Measurements from ENCODE around the gene CLIP1. TPM values are rescaled to one million over a fixed set of nuclear protein-coding genes. Genes with fewer than 3 reads are reported as not detected.

Gene CLIP1
- total and polyA plus RNA-seq, 2 of the 8 experiments (the other 6 are each of a cell fraction or from before 2014, with no cell fraction given), result 19.0 to 27.6 TPM

DNA sequence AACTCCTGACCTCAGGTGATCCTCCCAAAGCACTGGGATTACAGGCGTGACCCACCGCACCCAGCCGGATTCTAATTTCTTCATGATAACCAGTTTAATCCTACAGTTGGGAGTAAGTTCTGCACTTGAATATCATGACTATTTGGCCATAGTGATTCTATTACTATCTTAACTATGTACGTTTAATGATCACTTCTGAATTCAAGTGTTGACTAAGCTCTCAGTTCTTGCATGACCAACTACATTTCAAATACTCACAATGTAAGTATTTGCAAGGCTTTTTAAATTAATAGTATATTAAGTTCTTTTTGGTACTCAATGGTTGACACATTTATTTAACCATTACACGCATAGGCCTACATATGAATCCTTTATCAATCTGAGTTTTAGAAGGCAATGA is 138.8 kb downstream of the CLIP1 start:
- no peak overlapping the region for H2AK5ac ChIP-seq (ENCODE audit: low read depth, low read length)
- H2BK20ac ChIP-seq (ENCODE audit: low read length), result no peak overlapping the region
- no peaks in the 10 kb centered on the region for H3K27me3 ChIP-seq (replicated peaks in 1 of 4; ENCODE audit: control insufficient read depth in 3 of 4, extremely low read depth in 1 of 4, insufficient read depth in 3 of 4, low read length in 3 of 4)
- no peaks in the 10 kb centered on the region for H4K20me1 ChIP-seq (replicated peaks in 1 of 2; ENCODE audit: control insufficient read depth in 1 of 2, insufficient read depth in 2 of 2, low read length in 2 of 2)
- H3K9ac ChIP-seq (replicated peaks in 1 of 4; ENCODE audit: extremely low read depth in 1 of 4, low read depth in 3 of 4, low read length in 3 of 4), result no peak overlapping the region
- no peak overlapping the region for H2BK15ac ChIP-seq (ENCODE audit: low read length)
- H3K23ac ChIP-seq (ENCODE audit: insufficient read length), result no peak overlapping the region
- no peak overlapping the region for H4K8ac ChIP-seq (ENCODE audit: extremely low read depth, insufficient read depth, low read length)
- no peak overlapping the region for H3K18ac ChIP-seq (ENCODE audit: extremely low read depth, low read length)
- no peak overlapping the region for H2BK5ac ChIP-seq (ENCODE audit: low read depth, low read length)
- no peak overlapping the region for H4K5ac ChIP-seq (ENCODE audit: insufficient read length, low read depth, low read length)
- no peaks in the 10 kb centered on the region for H3K4me1 ChIP-seq (replicated peaks in 1 of 4; ENCODE audit: control insufficient read depth in 3 of 4, insufficient read depth in 4 of 4, low read length in 3 of 4)
- H3K79me2 ChIP-seq (ENCODE audit: control insufficient read depth in 1 of 2, insufficient read depth in 2 of 2, low read length in 2 of 2), result no peaks in the 10 kb centered on the region
- FAIRE-seq (no peak), DNase-seq (ENCODE audit: low read depth in 1 of 2, low spot score in 2 of 2) (no peak)
- H3K9me3 ChIP-seq (ENCODE audit: insufficient read depth in 2 of 2, low read depth in 1 of 2, low read length in 1 of 2), result no peaks in the 10 kb centered on the region
- CTCF ChIA-PET (ENCODE audit: partially characterized antibody), result no interaction called here
- H3K79me1 ChIP-seq (ENCODE audit: low read depth, low read length), result no peaks in the 10 kb centered on the region
- POLR2A ChIA-PET (ENCODE audit: partially characterized antibody), result no interaction called here
- H4K91ac ChIP-seq (replicated peaks; ENCODE audit: insufficient read length, low read length), result no peak overlapping the region
- H3K23me2 ChIP-seq (ENCODE audit: low read depth, low read length), result no peaks in the 10 kb centered on the region
- WGBS, 2 experiments (ENCODE audit: extremely low coverage in 1 of 2, insufficient coverage in 1 of 2, insufficient read length in 1 of 2, insufficient replicate concordance in 2 of 2, low coverage in 1 of 2, low lambda C conversion rate in 2 of 2, missing lambda C conversion rate in 1 of 2), result 96% methylated on average over 5 of the region's 5 CpGs; no CpG with 5 or more reads in 1 of the 2 experiments
- no peak overlapping the region for H2AFZ ChIP-seq (ENCODE audit: low read length)
- no peak overlapping the region for H3K4me3 ChIP-seq (ENCODE audit: extremely low read depth in 1 of 4, insufficient read depth in 2 of 4, low read depth in 3 of 4, low read length in 4 of 4)
- H3K4me2 ChIP-seq (ENCODE audit: insufficient read depth in 1 of 2, low read depth in 2 of 2, low read length in 2 of 2), result no peak overlapping the region
- H2BK12ac ChIP-seq (ENCODE audit: low read depth, low read length), result no peak overlapping the region
- no peak overlapping the region for H3K4ac ChIP-seq (replicated peaks; ENCODE audit: insufficient read length, low read depth, low read length)
- no peak overlapping the region for H3K56ac ChIP-seq (replicated peaks; ENCODE audit: insufficient read length, low read depth, low read length)
- no peak overlapping the region for H2BK120ac ChIP-seq (replicated peaks; ENCODE audit: low read depth, low read length)
- H3K36me3 ChIP-seq (ENCODE audit: control insufficient read depth in 2 of 4, insufficient read depth in 4 of 4, low read length in 3 of 4), result no peaks in the 10 kb centered on the region
- no peak overlapping the region for H3K14ac ChIP-seq (ENCODE audit: insufficient read length)
- H3K27ac ChIP-seq (ENCODE audit: low read depth, low read length), result no peak overlapping the region
- TF ChIP-seq JUND (IDR thresholded peaks at IDR 0.05; ENCODE audit: low read length) (no peak), CBX8 (IDR thresholded peaks at IDR 0.05; ENCODE audit: borderline replicate concordance, low read depth, low read length) (no peak), GTF2F1 (IDR thresholded peaks at IDR 0.05; ENCODE audit: borderline replicate concordance, low read depth, low read length) (no peak), EZH2 (IDR thresholded peaks at IDR 0.05; ENCODE audit: low read depth, low read length, severe bottlenecking) (no peak), MAFK (IDR thresholded peaks at IDR 0.05; ENCODE audit: low read depth, low read length) (no peak), POLR2AphosphoS5 (IDR thresholded peaks at IDR 0.05; ENCODE audit: low read depth, low read length) (no peak), KDM4A (IDR thresholded peaks at IDR 0.05; ENCODE audit: low read depth, low read length, severe bottlenecking) (no peak), ZNF274 (IDR thresholded peaks at IDR 0.05; ENCODE audit: borderline replicate concordance, extremely low read depth, low read length) (no peak), GABPA (IDR thresholded peaks at IDR 0.05; ENCODE audit: borderline replicate concordance, insufficient read depth, low read length) (no peak), HDAC2 (IDR thresholded peaks at IDR 0.05; ENCODE audit: borderline replicate concordance in 1 of 2, low read depth in 2 of 2, low read length in 2 of 2) (no peak), RAD21 (IDR thresholded peaks at IDR 0.05 in 1 of 2, conservative IDR thresholded peaks at IDR 0.05 in 1 of 2; ENCODE audit: low read depth in 2 of 2, low read length in 2 of 2) (no peak), CBX5 (IDR thresholded peaks at IDR 0.05; ENCODE audit: low read depth, low read length) (no peak), BRCA1 (IDR thresholded peaks at IDR 0.05; ENCODE audit: low read depth, low read length) (no peak), EP300 (IDR thresholded peaks at IDR 0.05; ENCODE audit: borderline replicate concordance in 1 of 2, low read depth in 2 of 2, low read length in 2 of 2) (no peak)

Measured in H1 (cell line).